GM12892 (cell line): ENCODE results near the gene SORBS1.

ENCODE experiments used
- POLR2A ChIP-seq: IDR thresholded peaks from 2 replicates; pipeline ENCODE4 v1.6.1; 2011; ENCODE audit warnings: low read depth, low read length, control low read depth
- POLR2AphosphoS5 ChIP-seq: IDR thresholded peaks from 2 replicates; pipeline ENCODE4 v1.6.1; 2011; ENCODE audit warnings: low read depth, low read length, control low read depth
- TAF1 ChIP-seq: IDR thresholded peaks from 2 replicates; pipeline ENCODE4 v1.6.1; 2011; ENCODE audit warnings: low read depth, mild to moderate bottlenecking, control low read depth, low read length, borderline replicate concordance

DNA sequence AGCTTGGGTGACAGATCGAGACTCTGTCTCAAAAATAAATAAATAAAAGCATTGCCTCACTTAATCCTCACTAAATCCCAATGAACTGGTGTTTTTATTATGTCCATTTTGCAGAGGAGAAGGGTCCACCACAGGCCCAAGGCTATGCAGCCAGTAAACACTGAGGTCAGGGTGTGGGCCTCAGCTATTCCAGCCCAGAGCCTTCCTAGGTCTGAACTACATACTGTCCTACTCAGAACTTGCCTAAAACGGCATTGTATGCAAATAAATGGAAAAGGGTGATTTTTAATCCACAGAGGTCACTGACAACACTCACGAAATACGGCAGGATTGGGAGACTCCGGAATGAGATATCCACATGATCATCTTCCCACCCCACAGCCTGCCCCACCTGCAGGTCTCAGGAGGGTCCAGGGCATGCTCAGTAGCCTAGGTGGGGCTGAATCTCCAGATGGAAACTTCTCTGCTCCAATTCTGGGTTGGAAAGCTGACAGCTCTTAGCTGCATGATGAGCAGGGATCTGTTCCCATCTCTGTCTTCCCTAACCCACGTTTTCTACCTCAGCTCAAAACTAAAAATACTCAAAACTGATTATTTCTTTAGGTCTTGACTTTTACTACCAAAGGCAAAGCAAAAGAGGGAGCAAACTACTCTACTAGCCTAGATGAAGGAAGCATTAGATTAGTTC, 121.0 kb downstream of the SORBS1 start:
- TF ChIP-seq POLR2A, result no peak
- TF ChIP-seq POLR2AphosphoS5, result no peak
- no peak for TF ChIP-seq TAF1
